ENCODE results near the gene CACNA2D3. TPM values are rescaled to one million over a fixed set of nuclear protein-coding genes. Genes with fewer than 3 reads are reported as not detected.

Gene CACNA2D3
- total and polyA plus RNA-seq, 2 donors from 2014 or later, result 5.7 to 11.2 TPM

- H3K9me3 ChIP-seq (ENCODE audit: control insufficient read depth in 2 of 3, insufficient read depth in 1 of 3, low read length in 3 of 3), result no peaks in the 10 kb centered on the region
- H3K27ac ChIP-seq (ENCODE audit: low read depth in 2 of 2, low read length in 2 of 2), result no peak overlapping the region
- no peak for DNase-seq
Observed at GRCh38 chr3:54963641-54964040, 841.3 kb downstream of the CACNA2D3 start.

DNA sequence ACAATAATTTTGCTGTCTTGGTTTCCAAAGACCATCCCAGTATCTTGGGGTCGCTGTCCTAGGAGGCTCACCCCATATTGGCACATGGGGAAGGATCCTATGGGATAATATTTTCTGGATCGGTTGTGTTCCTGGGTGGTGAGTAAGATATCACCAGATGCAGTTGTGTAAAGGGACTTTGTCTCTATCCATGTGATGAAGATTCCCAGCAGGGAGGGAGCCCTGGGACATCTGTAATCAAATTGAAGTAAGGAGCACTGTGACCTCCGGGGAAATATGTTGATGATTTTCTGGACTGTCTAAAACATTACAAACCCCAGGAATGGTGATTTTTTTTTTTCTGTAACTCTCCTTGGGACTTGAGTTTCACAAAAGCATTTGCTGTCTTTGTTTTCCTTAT lies 841.7 kb downstream of the CACNA2D3 start:
- no peak for FAIRE-seq
- H3K36me3 ChIP-seq (ENCODE audit: control insufficient read depth in 2 of 3, insufficient read depth in 3 of 3, low read length in 3 of 3), result no peaks in the 10 kb centered on the region

More at GRCh38 chr3:54963641-54964040, 841.3 kb downstream of the CACNA2D3 start:
- H3K9ac ChIP-seq (ENCODE audit: low read length in 3 of 3), result no peak overlapping the region
- intact Hi-C loops (cut with DNase I), result no loop called here
- H3K36me3 ChIP-seq (ENCODE audit: control insufficient read depth in 2 of 3, insufficient read depth in 3 of 3, low read length in 3 of 3), result no peaks in the 10 kb centered on the region
- FAIRE-seq, result no peak
- TF ChIP-seq CTCF (IDR thresholded peaks at IDR 0.05; ENCODE audit: borderline replicate concordance, extremely low read depth, insufficient read depth), result no peak
- peaks cover 0 to 5% (median 0%) of the 10 kb centered on the region in 3 donors for H3K4me1 ChIP-seq (ENCODE audit: control insufficient read depth in 2 of 3, insufficient read depth in 2 of 3, low read depth in 1 of 3, low read length in 3 of 3)
- no peaks in the 10 kb centered on the region for H3K27me3 ChIP-seq (ENCODE audit: control insufficient read depth, insufficient read depth, low read length)
- H3K4me3 ChIP-seq (ENCODE audit: low read length in 3 of 3), result no peak overlapping the region

DNA sequence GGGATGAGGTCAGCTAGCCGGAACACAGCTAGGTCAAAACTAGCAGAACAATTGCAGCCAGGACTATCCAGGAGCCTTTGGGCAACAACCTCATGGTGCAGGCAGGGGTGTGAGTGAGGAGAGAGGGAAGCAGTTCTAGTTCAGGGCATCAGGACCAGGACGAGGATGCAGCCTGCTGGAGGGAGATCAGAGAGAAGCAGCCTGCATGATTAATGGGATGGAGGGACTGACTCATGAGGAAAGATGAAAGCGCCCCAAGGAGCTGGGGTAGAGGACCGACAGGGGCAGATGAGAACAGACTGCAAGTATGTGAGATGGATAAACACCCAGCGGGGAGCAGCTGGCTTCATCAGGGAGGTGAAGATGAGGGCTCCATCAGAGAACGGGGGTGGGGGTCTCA lies 843.4 kb downstream of the CACNA2D3 start:
- intact Hi-C loops (cut with DNase I), result no loop called here
- no peaks in the 10 kb centered on the region for H3K27me3 ChIP-seq (ENCODE audit: control insufficient read depth, insufficient read depth, low read length)
- H3K4me1 ChIP-seq (ENCODE audit: control insufficient read depth in 2 of 3, insufficient read depth in 2 of 3, low read depth in 1 of 3, low read length in 3 of 3), result peaks cover 0 to 4% (median 0%) of the 10 kb centered on the region in 3 donors
- DNase-seq (no peak), FAIRE-seq (no peak)
- no peak overlapping the region for H3K4me3 ChIP-seq (ENCODE audit: low read length in 3 of 3)
- H3K36me3 ChIP-seq (ENCODE audit: control insufficient read depth in 2 of 3, insufficient read depth in 3 of 3, low read length in 3 of 3), result no peaks in the 10 kb centered on the region
- H3K9me3 ChIP-seq (ENCODE audit: control insufficient read depth in 2 of 3, insufficient read depth in 1 of 3, low read length in 3 of 3), result no peaks in the 10 kb centered on the region
- H3K9ac ChIP-seq (ENCODE audit: low read length in 3 of 3), result no peak overlapping the region
- H3K27ac ChIP-seq (ENCODE audit: low read depth in 2 of 2, low read length in 2 of 2), result no peak overlapping the region
- no peak for TF ChIP-seq CTCF (IDR thresholded peaks at IDR 0.05; ENCODE audit: borderline replicate concordance, extremely low read depth, insufficient read depth)

More for the DNA sequence above, 841.7 kb downstream of the CACNA2D3 start:
- intact Hi-C loops (cut with DNase I), result no loop called here
- Histone ChIP-seq H3K9me3 (ENCODE audit: control insufficient read depth in 2 of 3, insufficient read depth in 1 of 3, low read length in 3 of 3) (no peaks in the 10 kb centered on the region), H3K27me3 (ENCODE audit: control insufficient read depth, insufficient read depth, low read length) (no peaks in the 10 kb centered on the region), H3K9ac (ENCODE audit: low read length in 3 of 3) (no peak overlapping the region), H3K27ac (ENCODE audit: low read depth in 2 of 2, low read length in 2 of 2) (no peak overlapping the region), H3K4me3 (ENCODE audit: low read length in 3 of 3) (no peak overlapping the region), H3K4me1 (ENCODE audit: control insufficient read depth in 2 of 3, insufficient read depth in 2 of 3, low read depth in 1 of 3, low read length in 3 of 3) (peaks cover 0 to 5% (median 0%) of the 10 kb centered on the region in 3 donors)
- no peak for TF ChIP-seq CTCF (IDR thresholded peaks at IDR 0.05; ENCODE audit: borderline replicate concordance, extremely low read depth, insufficient read depth)
- DNase-seq, result no peak

DNA sequence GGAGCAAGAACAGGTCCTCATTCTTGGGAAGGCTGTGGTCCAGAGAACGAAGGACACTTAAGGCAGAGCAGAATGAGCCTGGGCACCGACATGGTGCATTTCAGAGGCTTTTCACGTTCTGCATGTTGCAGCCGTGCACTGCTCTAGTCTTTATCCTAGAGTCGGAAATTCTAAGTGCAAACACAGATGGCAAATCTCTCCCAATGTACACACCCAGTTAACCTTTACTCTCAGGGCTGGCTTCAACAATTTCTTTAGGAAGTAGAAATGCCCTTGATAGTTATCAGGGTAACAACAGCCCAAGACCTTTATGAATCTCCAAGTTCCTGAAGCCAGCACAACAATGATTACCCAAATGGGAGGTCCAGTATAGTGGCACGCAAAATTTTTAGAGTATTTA lies 844.6 kb downstream of the CACNA2D3 start:
- Histone ChIP-seq H3K36me3 (ENCODE audit: control insufficient read depth in 2 of 3, insufficient read depth in 3 of 3, low read length in 3 of 3) (no peaks in the 10 kb centered on the region), H3K9me3 (ENCODE audit: control insufficient read depth in 2 of 3, insufficient read depth in 1 of 3, low read length in 3 of 3) (no peaks in the 10 kb centered on the region), H3K4me3 (ENCODE audit: low read length in 3 of 3) (no peak overlapping the region), H3K9ac (ENCODE audit: low read length in 3 of 3) (no peak overlapping the region), H3K27me3 (ENCODE audit: control insufficient read depth, insufficient read depth, low read length) (no peaks in the 10 kb centered on the region), H3K27ac (ENCODE audit: low read depth in 2 of 2, low read length in 2 of 2) (no peak overlapping the region), H3K4me1 (ENCODE audit: control insufficient read depth in 2 of 3, insufficient read depth in 2 of 3, low read depth in 1 of 3, low read length in 3 of 3) (no peaks in the 10 kb centered on the region)
- DNase-seq (no peak), FAIRE-seq (no peak)
- no peak for TF ChIP-seq CTCF (IDR thresholded peaks at IDR 0.05; ENCODE audit: borderline replicate concordance, extremely low read depth, insufficient read depth)
- intact Hi-C loops (cut with DNase I), result no loop called here

Data from kidney (tissue), 14 donors.